HEK293 (cell line): Measurements from ENCODE around the gene DDX42.

Experiments
- CTCF ChIA-PET: fragments of 350-600 bp; formaldehyde crosslinking; extraction: SDS; loops from one replicate; lab custom pipeline; 2021; ENCODE audit warnings: antibody characterized with exemption; lab: Yijun Ruan, JAX
- POLR2A ChIA-PET: fragments of 300-600 bp; formaldehyde crosslinking; extraction: SDS; loops from one replicate; lab custom pipeline; 2020; ENCODE audit warnings: antibody characterized with exemption, inconsistent platforms; lab: Yijun Ruan, JAX
- H3K27ac ChIP-seq: fragments of 200-500 bp; sonication (Bioruptor generic); 2 replicates; pipeline ENCODE4 v1.5.1; 2014; ENCODE audit warnings: low read depth, low read length, control low read depth, inconsistent platforms; ENCODE audit errors: extremely low read depth
- H3K36me3 ChIP-seq, 2 experiments: fragments of 200-500 bp in 1 of 2; sonication (Bioruptor generic) in 1 of 2; 1 replicate in 1 of 2; 2 replicates in 1 of 2; pipeline ENCODE4 v1.5.1; 2014 to 2017; ENCODE audit warnings: inconsistent platforms in 2 of 2, low read length in 2 of 2; ENCODE audit not compliant: control insufficient read depth in 2 of 2, insufficient read depth in 1 of 2
- H3K4me1 ChIP-seq: fragments of 200-500 bp; sonication (Bioruptor generic); 2 replicates; pipeline ENCODE4 v1.5.1; 2014; ENCODE audit warnings: mild to moderate bottlenecking, low read length, inconsistent platforms; ENCODE audit not compliant: control insufficient read depth, insufficient read depth
- H3K4me3 ChIP-seq: 2 replicates; pipeline ENCODE4 v1.5.1; 2011; ENCODE audit warnings: low read depth, mild to moderate bottlenecking, control low read depth, low read length, moderate library complexity
- H3K9me3 ChIP-seq: fragments of 200-500 bp; sonication (Bioruptor generic); 2 replicates; pipeline ENCODE4 v1.5.1; 2014; ENCODE audit warnings: low read depth, low read length, inconsistent platforms; ENCODE audit not compliant: control insufficient read depth, insufficient read depth
- EGR2 ChIP-seq: fragments of 450-650 bp; formaldehyde crosslinking; IDR thresholded peaks from 2 replicates; pipeline ENCODE4 v1.5.1; 2016; ENCODE audit warnings: low read depth, missing biosample characterization, missing genetic modification characterization
- HOXA7 ChIP-seq: sonication (generic); formaldehyde crosslinking; IDR thresholded peaks from 2 replicates; pipeline ENCODE4 v1.8.1; 2022; ENCODE audit warnings: missing genetic modification reagents, borderline replicate concordance
- KLF10 ChIP-seq: fragments of 450-650 bp; IDR thresholded peaks from 2 replicates; pipeline ENCODE4 v1.5.1; 2018; ENCODE audit warnings: missing biosample characterization, mild to moderate bottlenecking, missing genetic modification characterization
- KLF9 ChIP-seq: fragments of 450-650 bp; formaldehyde crosslinking; IDR thresholded peaks from 2 replicates; pipeline ENCODE4 v1.5.1; 2016; ENCODE audit warnings: missing biosample characterization, missing genetic modification characterization, low read depth
- MZF1 ChIP-seq: fragments of 450-650 bp; formaldehyde crosslinking; IDR thresholded peaks from 2 replicates; pipeline ENCODE4 v1.5.1; 2017; ENCODE audit warnings: missing biosample characterization, missing genetic modification characterization, borderline replicate concordance
- SCRT1 ChIP-seq: fragments of 450-650 bp; formaldehyde crosslinking; IDR thresholded peaks from 2 replicates; pipeline ENCODE4 v1.5.1; 2016; ENCODE audit warnings: missing biosample characterization, missing genetic modification characterization, borderline replicate concordance
- WT1 ChIP-seq: fragments of 450-650 bp; formaldehyde crosslinking; IDR thresholded peaks from 2 replicates; pipeline ENCODE4 v1.5.1; 2016; ENCODE audit warnings: missing biosample characterization, missing genetic modification characterization
- YY1 ChIP-seq: fragments of 450-650 bp; formaldehyde crosslinking; IDR thresholded peaks from 2 replicates; pipeline ENCODE4 v1.5.1; 2018; ENCODE audit warnings: missing biosample characterization, missing genetic modification characterization
- ZBTB20 ChIP-seq: fragments of 450-650 bp; formaldehyde crosslinking; IDR thresholded peaks from 2 replicates; pipeline ENCODE4 v1.5.1; 2016; ENCODE audit warnings: missing biosample characterization, missing genetic modification characterization
- ZBTB21 ChIP-seq: fragments of 450-650 bp; formaldehyde crosslinking; IDR thresholded peaks from 2 replicates; pipeline ENCODE4 v1.5.1; 2017; ENCODE audit warnings: missing biosample characterization, missing genetic modification characterization
- ZNF114 ChIP-seq: fragments of 450-650 bp; formaldehyde crosslinking; IDR thresholded peaks from 2 replicates; pipeline ENCODE4 v1.5.0; 2017; ENCODE audit warnings: missing biosample characterization, missing genetic modification characterization
- ZNF121 ChIP-seq: fragments of 450-650 bp; formaldehyde crosslinking; IDR thresholded peaks from 2 replicates; pipeline ENCODE4 v1.5.1; 2016; ENCODE audit warnings: missing biosample characterization, missing genetic modification characterization
- ZNF211 ChIP-seq: fragments of 450-650 bp; formaldehyde crosslinking; IDR thresholded peaks from 2 replicates; pipeline ENCODE4 v1.5.1; 2016; ENCODE audit warnings: low read depth, missing biosample characterization, missing genetic modification characterization
- ZNF223 ChIP-seq: fragments of 450-650 bp; formaldehyde crosslinking; IDR thresholded peaks from 2 replicates; pipeline ENCODE4 v1.5.1; 2016; ENCODE audit warnings: missing biosample characterization, missing genetic modification characterization
- ZNF24 ChIP-seq: fragments of 450-650 bp; formaldehyde crosslinking; IDR thresholded peaks from 2 replicates; pipeline ENCODE4 v1.5.1; 2016; ENCODE audit warnings: missing biosample characterization, missing genetic modification characterization
- ZNF292 ChIP-seq: fragments of 450-650 bp; formaldehyde crosslinking; IDR thresholded peaks from 2 replicates; pipeline ENCODE4 v1.5.1; 2016; ENCODE audit warnings: low read depth, missing biosample characterization, missing genetic modification characterization, borderline replicate concordance
- ZNF501 ChIP-seq: fragments of 450-650 bp; formaldehyde crosslinking; IDR thresholded peaks from 2 replicates; pipeline ENCODE4 v1.5.1; 2016; ENCODE audit warnings: missing biosample characterization, missing genetic modification characterization
- ZNF610 ChIP-seq: fragments of 450-650 bp; formaldehyde crosslinking; IDR thresholded peaks from 2 replicates; pipeline ENCODE4 v1.5.1; 2016; ENCODE audit warnings: missing biosample characterization, missing genetic modification characterization, borderline replicate concordance
- ZXDB ChIP-seq: fragments of 450-650 bp; formaldehyde crosslinking; IDR thresholded peaks from 2 replicates; pipeline ENCODE4 v1.5.1; 2016; ENCODE audit warnings: missing biosample characterization, missing genetic modification characterization
- TF ChIP-seq, protein P1 (sequence below): fragments of 450-650 bp; formaldehyde crosslinking; IDR thresholded peaks from 2 replicates; pipeline ENCODE4 v1.5.1; 2016; ENCODE audit warnings: missing biosample characterization, missing genetic modification characterization
- TF ChIP-seq, protein P2 (sequence below): fragments of 450-650 bp; formaldehyde crosslinking; conservative IDR thresholded peaks from 2 replicates; pipeline ENCODE4 v1.5.1; 2016; ENCODE audit warnings: low read depth, missing biosample characterization, missing genetic modification characterization
- TF ChIP-seq, protein P3 (sequence below): fragments of 450-650 bp; formaldehyde crosslinking; optimal IDR thresholded peaks from 2 replicates; pipeline ENCODE3; 2016; ENCODE audit warnings: missing biosample characterization, mild to moderate bottlenecking, missing genetic modification characterization
- TF ChIP-seq, protein P4 (sequence below): fragments of 450-650 bp; formaldehyde crosslinking; IDR thresholded peaks from 2 replicates; pipeline ENCODE4 v1.5.1; 2016; ENCODE audit warnings: missing biosample characterization, missing genetic modification characterization
- TF ChIP-seq, protein P5 (sequence below): fragments of 450-650 bp; formaldehyde crosslinking; IDR thresholded peaks from 2 replicates; pipeline ENCODE4 v1.5.1; 2016; ENCODE audit warnings: missing biosample characterization, missing genetic modification characterization
- TF ChIP-seq, protein P6 (sequence below): fragments of 450-650 bp; formaldehyde crosslinking; IDR thresholded peaks from 2 replicates; pipeline ENCODE4 v1.5.1; 2017; ENCODE audit warnings: missing biosample characterization, missing genetic modification characterization

DDX42 gene

DNA sequence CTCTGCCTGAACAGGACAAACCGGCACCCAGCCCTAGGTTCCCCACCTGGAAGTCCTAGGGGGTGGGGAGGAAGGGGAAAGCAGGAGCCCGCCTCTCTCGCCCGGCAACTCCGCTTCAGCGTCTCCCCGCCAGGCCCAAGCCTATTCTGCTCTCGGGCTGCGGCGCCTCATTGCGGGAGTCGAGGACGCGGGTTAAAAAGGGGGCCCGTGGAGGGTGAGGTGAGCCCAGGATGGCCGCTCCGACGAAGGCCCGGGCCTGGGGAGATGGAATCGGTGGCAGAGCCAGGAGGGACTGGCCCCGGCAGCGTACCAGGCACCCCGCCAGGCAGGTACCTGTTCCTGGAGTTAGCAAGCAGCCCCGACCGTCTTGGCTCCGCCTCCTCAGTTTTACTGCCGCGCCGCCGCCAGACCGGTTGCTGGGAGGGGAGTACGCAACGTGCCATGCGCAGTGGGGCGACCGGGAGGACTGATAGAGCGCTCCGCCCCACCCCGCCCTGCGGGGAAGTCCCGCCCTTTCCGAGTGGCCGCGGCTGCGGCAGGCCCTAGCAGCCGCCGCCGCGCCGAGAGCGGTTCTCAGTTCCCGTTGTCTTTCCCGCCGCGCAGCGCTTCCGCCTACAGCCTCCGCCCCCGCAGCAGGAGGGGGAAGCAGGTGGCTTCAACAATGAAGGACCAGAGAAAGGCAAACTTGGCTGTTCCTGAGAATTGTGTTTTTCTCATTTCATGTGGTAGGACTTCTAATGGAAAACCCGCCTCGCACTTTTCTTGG, 32.4 kb upstream of the DDX42 start, which contains the start of gene STRADA:
TSS of gene STRADA (minus strand) at position 392 of the 766 bp plus-strand sequence. CDS start 13,430 bp downstream, outside the sequence.
- ChIA-PET POLR2A (interaction anchor here (0.7 to 2.1 kb wide), 10 partner anchors 9 to 191 kb away, joined by 3 to 35 read pairs (median 5); partner anchors contain the start of genes CCDC47, DCAF7, DDX42 and MAP3K3), CTCF (interaction anchor here (0.6 to 1.0 kb wide), 4 partner anchors 43 to 383 kb away, joined by 3 read pairs; no protein-coding TSS in a partner anchor)
- Histone ChIP-seq H3K9me3 (no peaks in the 10 kb centered on the region), H3K4me3 (peak within 1 kb of the TSS; percentile 87), H3K36me3 (peaks cover 17 to 18% of the 10 kb centered on the region in 2 experiments), H3K27ac (peak within 1 kb of the TSS; percentile 95), H3K4me1 (peaks cover 6% of the 10 kb centered on the region; the same call in 1 of the 2 replicates)
- TF ChIP-seq YY1 (peak; percentile 60), MZF1 (tag by site-specific recombination) (peak; percentile 56), WT1 (tag by site-specific recombination) (peak; percentile 62; the same call in 1 of the 2 replicates), ZXDB (peak; percentile 90), ZNF211 (tag by site-specific recombination) (no peak), ZNF292 (tag by site-specific recombination) (no peak), ZBTB21 (tag by site-specific recombination) (peak; percentile 44; the same call in 1 of the 2 replicates), ZNF24 (tag by site-specific recombination) (peak; percentile 86), KLF9 (tag by site-specific recombination) (peak; percentile 76; the same call in 1 of the 2 replicates), ZNF501 (peak; percentile 83), ZNF610 (tag by site-specific recombination) (peak; percentile 70), ZNF121 (tag by site-specific recombination) (0 out of 2 replicates have a peak, but pooled peaks have one; percentile 41), ZNF223 (tag by site-specific recombination) (peak; percentile 37; the same call in 1 of the 2 replicates), KLF10 (0 out of 2 replicates have a peak, but pooled peaks have one; percentile 31), ZNF114 (tag by site-specific recombination) (no peak), SCRT1 (tag by site-specific recombination) (peak; percentile 91), HOXA7 (CRISPR knock-in tag) (no peak), ZBTB20 (tag by site-specific recombination) (peak; percentile 96), EGR2 (peak; percentile 93)
- TF ChIP-seq, protein P1, sequence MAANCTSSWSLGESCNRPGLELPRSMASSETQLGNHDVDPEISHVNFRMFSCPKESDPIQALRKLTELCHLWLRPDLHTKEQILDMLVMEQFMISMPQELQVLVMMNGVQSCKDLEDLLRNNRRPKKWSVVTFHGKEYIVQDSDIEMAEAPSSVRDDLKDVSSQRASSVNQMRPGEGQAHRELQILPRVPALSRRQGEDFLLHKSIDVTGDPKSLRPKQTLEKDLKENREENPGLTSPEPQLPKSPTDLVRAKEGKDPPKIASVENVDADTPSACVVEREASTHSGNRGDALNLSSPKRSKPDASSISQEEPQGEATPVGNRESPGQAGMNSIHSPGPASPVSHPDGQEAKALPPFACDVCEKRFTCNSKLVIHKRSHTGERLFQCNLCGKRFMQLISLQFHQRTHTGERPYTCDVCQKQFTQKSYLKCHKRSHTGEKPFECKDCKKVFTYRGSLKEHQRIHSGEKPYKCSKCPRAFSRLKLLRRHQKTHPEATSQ (tag by site-specific recombination) = peak; percentile 71; the same call in 1 of the 2 replicates
- TF ChIP-seq, protein P2, sequence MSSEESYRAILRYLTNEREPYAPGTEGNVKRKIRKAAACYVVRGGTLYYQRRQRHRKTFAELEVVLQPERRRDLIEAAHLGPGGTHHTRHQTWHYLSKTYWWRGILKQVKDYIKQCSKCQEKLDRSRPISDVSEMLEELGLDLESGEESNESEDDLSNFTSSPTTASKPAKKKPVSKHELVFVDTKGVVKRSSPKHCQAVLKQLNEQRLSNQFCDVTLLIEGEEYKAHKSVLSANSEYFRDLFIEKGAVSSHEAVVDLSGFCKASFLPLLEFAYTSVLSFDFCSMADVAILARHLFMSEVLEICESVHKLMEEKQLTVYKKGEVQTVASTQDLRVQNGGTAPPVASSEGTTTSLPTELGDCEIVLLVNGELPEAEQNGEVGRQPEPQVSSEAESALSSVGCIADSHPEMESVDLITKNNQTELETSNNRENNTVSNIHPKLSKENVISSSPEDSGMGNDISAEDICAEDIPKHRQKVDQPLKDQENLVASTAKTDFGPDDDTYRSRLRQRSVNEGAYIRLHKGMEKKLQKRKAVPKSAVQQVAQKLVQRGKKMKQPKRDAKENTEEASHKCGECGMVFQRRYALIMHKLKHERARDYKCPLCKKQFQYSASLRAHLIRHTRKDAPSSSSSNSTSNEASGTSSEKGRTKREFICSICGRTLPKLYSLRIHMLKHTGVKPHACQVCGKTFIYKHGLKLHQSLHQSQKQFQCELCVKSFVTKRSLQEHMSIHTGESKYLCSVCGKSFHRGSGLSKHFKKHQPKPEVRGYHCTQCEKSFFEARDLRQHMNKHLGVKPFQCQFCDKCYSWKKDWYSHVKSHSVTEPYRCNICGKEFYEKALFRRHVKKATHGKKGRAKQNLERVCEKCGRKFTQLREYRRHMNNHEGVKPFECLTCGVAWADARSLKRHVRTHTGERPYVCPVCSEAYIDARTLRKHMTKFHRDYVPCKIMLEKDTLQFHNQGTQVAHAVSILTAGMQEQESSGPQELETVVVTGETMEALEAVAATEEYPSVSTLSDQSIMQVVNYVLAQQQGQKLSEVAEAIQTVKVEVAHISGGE (tag by site-specific recombination) = peak; percentile 87
- TF ChIP-seq, protein P3, sequence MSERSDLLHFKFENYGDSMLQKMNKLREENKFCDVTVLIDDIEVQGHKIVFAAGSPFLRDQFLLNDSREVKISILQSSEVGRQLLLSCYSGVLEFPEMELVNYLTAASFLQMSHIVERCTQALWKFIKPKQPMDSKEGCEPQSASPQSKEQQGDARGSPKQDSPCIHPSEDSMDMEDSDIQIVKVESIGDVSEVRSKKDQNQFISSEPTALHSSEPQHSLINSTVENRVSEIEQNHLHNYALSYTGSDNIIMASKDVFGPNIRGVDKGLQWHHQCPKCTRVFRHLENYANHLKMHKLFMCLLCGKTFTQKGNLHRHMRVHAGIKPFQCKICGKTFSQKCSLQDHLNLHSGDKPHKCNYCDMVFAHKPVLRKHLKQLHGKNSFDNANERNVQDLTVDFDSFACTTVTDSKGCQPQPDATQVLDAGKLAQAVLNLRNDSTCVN (tag by site-specific recombination) = peak; percentile 76
- TF ChIP-seq, protein P4, sequence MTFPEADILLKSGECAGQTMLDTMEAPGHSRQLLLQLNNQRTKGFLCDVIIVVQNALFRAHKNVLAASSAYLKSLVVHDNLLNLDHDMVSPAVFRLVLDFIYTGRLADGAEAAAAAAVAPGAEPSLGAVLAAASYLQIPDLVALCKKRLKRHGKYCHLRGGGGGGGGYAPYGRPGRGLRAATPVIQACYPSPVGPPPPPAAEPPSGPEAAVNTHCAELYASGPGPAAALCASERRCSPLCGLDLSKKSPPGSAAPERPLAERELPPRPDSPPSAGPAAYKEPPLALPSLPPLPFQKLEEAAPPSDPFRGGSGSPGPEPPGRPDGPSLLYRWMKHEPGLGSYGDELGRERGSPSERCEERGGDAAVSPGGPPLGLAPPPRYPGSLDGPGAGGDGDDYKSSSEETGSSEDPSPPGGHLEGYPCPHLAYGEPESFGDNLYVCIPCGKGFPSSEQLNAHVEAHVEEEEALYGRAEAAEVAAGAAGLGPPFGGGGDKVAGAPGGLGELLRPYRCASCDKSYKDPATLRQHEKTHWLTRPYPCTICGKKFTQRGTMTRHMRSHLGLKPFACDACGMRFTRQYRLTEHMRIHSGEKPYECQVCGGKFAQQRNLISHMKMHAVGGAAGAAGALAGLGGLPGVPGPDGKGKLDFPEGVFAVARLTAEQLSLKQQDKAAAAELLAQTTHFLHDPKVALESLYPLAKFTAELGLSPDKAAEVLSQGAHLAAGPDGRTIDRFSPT (tag by site-specific recombination) = peak; percentile 62
- TF ChIP-seq, protein P5, sequence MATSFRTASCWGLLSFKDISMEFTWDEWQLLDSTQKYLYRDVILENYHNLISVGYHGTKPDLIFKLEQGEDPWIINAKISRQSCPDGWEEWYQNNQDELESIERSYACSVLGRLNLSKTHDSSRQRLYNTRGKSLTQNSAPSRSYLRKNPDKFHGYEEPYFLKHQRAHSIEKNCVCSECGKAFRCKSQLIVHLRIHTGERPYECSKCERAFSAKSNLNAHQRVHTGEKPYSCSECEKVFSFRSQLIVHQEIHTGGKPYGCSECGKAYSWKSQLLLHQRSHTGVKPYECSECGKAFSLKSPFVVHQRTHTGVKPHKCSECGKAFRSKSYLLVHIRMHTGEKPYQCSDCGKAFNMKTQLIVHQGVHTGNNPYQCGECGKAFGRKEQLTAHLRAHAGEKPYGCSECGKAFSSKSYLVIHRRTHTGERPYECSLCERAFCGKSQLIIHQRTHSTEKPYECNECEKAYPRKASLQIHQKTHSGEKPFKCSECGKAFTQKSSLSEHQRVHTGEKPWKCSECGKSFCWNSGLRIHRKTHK (tag by site-specific recombination) = no peak
- TF ChIP-seq, protein P6, sequence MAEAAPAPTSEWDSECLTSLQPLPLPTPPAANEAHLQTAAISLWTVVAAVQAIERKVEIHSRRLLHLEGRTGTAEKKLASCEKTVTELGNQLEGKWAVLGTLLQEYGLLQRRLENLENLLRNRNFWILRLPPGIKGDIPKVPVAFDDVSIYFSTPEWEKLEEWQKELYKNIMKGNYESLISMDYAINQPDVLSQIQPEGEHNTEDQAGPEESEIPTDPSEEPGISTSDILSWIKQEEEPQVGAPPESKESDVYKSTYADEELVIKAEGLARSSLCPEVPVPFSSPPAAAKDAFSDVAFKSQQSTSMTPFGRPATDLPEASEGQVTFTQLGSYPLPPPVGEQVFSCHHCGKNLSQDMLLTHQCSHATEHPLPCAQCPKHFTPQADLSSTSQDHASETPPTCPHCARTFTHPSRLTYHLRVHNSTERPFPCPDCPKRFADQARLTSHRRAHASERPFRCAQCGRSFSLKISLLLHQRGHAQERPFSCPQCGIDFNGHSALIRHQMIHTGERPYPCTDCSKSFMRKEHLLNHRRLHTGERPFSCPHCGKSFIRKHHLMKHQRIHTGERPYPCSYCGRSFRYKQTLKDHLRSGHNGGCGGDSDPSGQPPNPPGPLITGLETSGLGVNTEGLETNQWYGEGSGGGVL = peak; percentile 39; the same call in 1 of the 2 replicates
